Ishikawa (cell line): ENCODE data around the gene SOX10.

Source experiments
- EP300 ChIP-seq: IDR thresholded peaks from 2 replicates; pipeline ENCODE4 v1.6.1; 2012; ENCODE audit warnings: borderline replicate concordance
- NFIC ChIP-seq: IDR thresholded peaks from 2 replicates; pipeline ENCODE4 v1.6.1; 2012
- TAF1 ChIP-seq: IDR thresholded peaks from 2 replicates; pipeline ENCODE4 v1.6.1; 2012; ENCODE audit warnings: low read depth, mild to moderate bottlenecking
- USF1 ChIP-seq: IDR thresholded peaks from 2 replicates; pipeline ENCODE4 v1.6.1; 2012
- YY1 ChIP-seq: IDR thresholded peaks from 2 replicates; pipeline ENCODE4 v1.6.1; 2012; ENCODE audit warnings: low read depth
- ZBTB7A ChIP-seq: IDR thresholded peaks from 2 replicates; pipeline ENCODE4 v1.6.1; 2012; ENCODE audit warnings: low read depth
- TF ChIP-seq, protein P1 (sequence below): IDR thresholded peaks from 2 replicates; pipeline ENCODE4 v1.6.1; 2012

- TF ChIP-seq USF1 (no peak), EP300 (no peak), YY1 (no peak), ZBTB7A (no peak), TAF1 (no peak), NFIC (no peak)
- TF ChIP-seq, protein P1, sequence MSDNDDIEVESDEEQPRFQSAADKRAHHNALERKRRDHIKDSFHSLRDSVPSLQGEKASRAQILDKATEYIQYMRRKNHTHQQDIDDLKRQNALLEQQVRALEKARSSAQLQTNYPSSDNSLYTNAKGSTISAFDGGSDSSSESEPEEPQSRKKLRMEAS, result no peak
These were observed 11.8 kb downstream of the SOX10 start for GRCh38 chr22:37972527-37972926.
